ENCODE measurements around the gene PLIN3. TPM values are rescaled to one million over a fixed set of nuclear protein-coding genes. Genes with fewer than 3 reads are reported as not detected.
A peak's percentile ranks its signal among the peaks of the same experiment; 100 is the strongest.

Gene PLIN3
- total RNA-seq, 1 experiment from 2014 or later, result 104 TPM

GRCh38 chr19:4909897-4910593 lies 42.6 kb upstream of the PLIN3 start:
- H3K79me2 ChIP-seq (ENCODE audit: low read depth), result peaks cover 36% of the 10 kb centered on the region
- peak overlapping the region; percentile 55 for H3K4me3 ChIP-seq
- peaks cover 37% of the 10 kb centered on the region for H3F3A ChIP-seq (ENCODE audit: insufficient read depth, low read depth)
- no TSS peak for BruUV-seq (replicated peaks)
- TF ChIP-seq EZH2 (IDR thresholded peaks at IDR 0.05; ENCODE audit: low read depth) (no peak), CTCF (conservative IDR thresholded peaks at IDR 0.05) (no peak)
- H2AFZ ChIP-seq, result peak overlapping the region; percentile 74
- DNase-seq, result peak; percentile 72 to 85
- no peaks in the 10 kb centered on the region for H3K9me2 ChIP-seq (ENCODE audit: insufficient read depth)
- peak overlapping the region; percentile 89 for H3K4me2 ChIP-seq
- H4K20me1 ChIP-seq (ENCODE audit: insufficient read depth), result no peaks in the 10 kb centered on the region
- ChIA-PET POLR2A (ENCODE audit: unreplicated experiment) (no interaction called here), CTCF (no interaction called here)
- H3K9me3 ChIP-seq (ENCODE audit: insufficient read depth, low read depth), result no peaks in the 10 kb centered on the region
- H3K4me1 ChIP-seq (replicated peaks; ENCODE audit: insufficient read depth), result peaks cover 41% of the 10 kb centered on the region
- H3K27ac ChIP-seq, result peak overlapping the region; percentile 84
- intact Hi-C loops (cut with micrococcal nuclease; ENCODE audit: unreplicated experiment), result loop anchor here (5.0 to 10.0 kb wide), 2 partner anchors 62 to 195 kb away; no protein-coding TSS in a partner anchor
- H3K36me3 ChIP-seq (ENCODE audit: low read depth), result 0 out of 2 replicates have a peak, but pooled peaks cover 3% of the 10 kb centered on the region
- H3K27me3 ChIP-seq (ENCODE audit: insufficient read depth, low read depth), result no peaks in the 10 kb centered on the region

- CTCF ChIA-PET, result no interaction called here
- intact Hi-C loops (cut with micrococcal nuclease; ENCODE audit: unreplicated experiment), result no loop called here
- TF ChIP-seq CTCF (conservative IDR thresholded peaks at IDR 0.05) (no peak), EZH2 (IDR thresholded peaks at IDR 0.05; ENCODE audit: low read depth) (no peak)
Measured at GRCh38 chr19:4909156-4909896, 41.9 kb upstream of the PLIN3 start, which contains the start of gene UHRF1. Gene UHRF1 (plus strand): TSS chr19:4909501. CDS start chr19:4910886, 1,385 bp downstream.

GRCh38 chr19:4908781-4909155 lies 41.3 kb upstream of the PLIN3 start:
- Histone ChIP-seq H3F3A (ENCODE audit: insufficient read depth, low read depth) (peaks cover 24% of the 10 kb centered on the region), H4K20me1 (ENCODE audit: insufficient read depth) (no peaks in the 10 kb centered on the region), H3K36me3 (ENCODE audit: low read depth) (0 out of 2 replicates have a peak, but pooled peaks cover 3% of the 10 kb centered on the region), H3K4me3 (peak overlapping the region; percentile 55; the same call in 1 of the 2 replicates), H3K27ac (no peak overlapping the region), H2AFZ (no peak overlapping the region), H3K9me2 (ENCODE audit: insufficient read depth) (no peaks in the 10 kb centered on the region), H3K27me3 (ENCODE audit: insufficient read depth, low read depth) (no peaks in the 10 kb centered on the region), H3K9me3 (ENCODE audit: insufficient read depth, low read depth) (no peaks in the 10 kb centered on the region), H3K4me1 (replicated peaks; ENCODE audit: insufficient read depth) (peaks cover 28% of the 10 kb centered on the region), H3K4me2 (peak overlapping the region; percentile 89), H3K79me2 (ENCODE audit: low read depth) (peaks cover 29% of the 10 kb centered on the region)
- POLR2A ChIA-PET (ENCODE audit: unreplicated experiment), result no interaction called here
- DNase-seq, result peak in 1 of 2 experiments; percentile 26
- no TSS peak for BruUV-seq (replicated peaks)
- intact Hi-C loops (cut with micrococcal nuclease; ENCODE audit: unreplicated experiment), result no loop called here
- CTCF ChIA-PET, result interaction anchor here (0.6 kb wide), 1 partner anchor 38 kb away, joined by 3 read pairs; no protein-coding TSS in a partner anchor
- TF ChIP-seq CTCF (conservative IDR thresholded peaks at IDR 0.05) (no peak), EZH2 (IDR thresholded peaks at IDR 0.05; ENCODE audit: low read depth) (no peak)

More at GRCh38 chr19:4909156-4909896, 41.9 kb upstream of the PLIN3 start, which contains the start of gene UHRF1:
- POLR2A ChIA-PET (ENCODE audit: unreplicated experiment), result no interaction called here
- no peaks in the 10 kb centered on the region for H3K9me3 ChIP-seq (ENCODE audit: insufficient read depth, low read depth)
- H3K9me2 ChIP-seq (ENCODE audit: insufficient read depth), result no peaks in the 10 kb centered on the region
- H3K4me3 ChIP-seq, result peak within 1 kb of the TSS; percentile 55
- peaks cover 34% of the 10 kb centered on the region for H3K4me1 ChIP-seq (replicated peaks; ENCODE audit: insufficient read depth)
- no peaks in the 10 kb centered on the region for H3K27me3 ChIP-seq (ENCODE audit: insufficient read depth, low read depth)
- BruUV-seq (replicated peaks), result TSS peak; percentile 32
- peak within 1 kb of the TSS; percentile 89 for H3K4me2 ChIP-seq
- H2AFZ ChIP-seq, result peak within 1 kb of the TSS; percentile 74
- peaks cover 34% of the 10 kb centered on the region for H3K79me2 ChIP-seq (ENCODE audit: low read depth)
- DNase-seq, result peak in 1 of 2 experiments; percentile 30
- H3K36me3 ChIP-seq (ENCODE audit: low read depth), result 0 out of 2 replicates have a peak, but pooled peaks cover 3% of the 10 kb centered on the region
- no peaks in the 10 kb centered on the region for H4K20me1 ChIP-seq (ENCODE audit: insufficient read depth)
- H3K27ac ChIP-seq, result peak within 1 kb of the TSS; percentile 84
- peaks cover 30% of the 10 kb centered on the region for H3F3A ChIP-seq (ENCODE audit: insufficient read depth, low read depth)
